HFFc6 (cell line): ENCODE results near the gene FAM171A1. TPM values are rescaled to one million over a fixed set of nuclear protein-coding genes. Genes with fewer than 3 reads are reported as not detected.
"Not testable (repeated sequence)": the region's sequence is repeated elsewhere in the genome, so short reads cannot be mapped to it uniquely, and the experiment has no call there.

Source experiments
- DNase-seq: peaks from one replicate; pipeline ENCODE4 v3.0.0-alpha.2; 2018
- H3K27ac Mint-ChIP-seq: 2 replicates; pipeline ENCODE4 v1.8.0; 2020; ENCODE audit warnings: mild to moderate bottlenecking, mixed read lengths
- H3K27me3 Mint-ChIP-seq: 2 replicates; pipeline ENCODE4 v1.8.0; 2021; ENCODE audit warnings: mild to moderate bottlenecking, moderate library complexity, mixed read lengths; ENCODE audit not compliant: insufficient read depth
- H3K36me3 Mint-ChIP-seq: 2 replicates; pipeline ENCODE4 v1.8.0; 2021; ENCODE audit warnings: low read depth, mixed read lengths
- H3K4me1 Mint-ChIP-seq: 2 replicates; pipeline ENCODE4 v1.8.0; 2020; ENCODE audit warnings: low read depth, mixed read lengths
- H3K4me3 Mint-ChIP-seq: 2 replicates; pipeline ENCODE4 v1.8.0; 2020; ENCODE audit warnings: mild to moderate bottlenecking, moderate library complexity, mixed read lengths
- H3K9me3 Mint-ChIP-seq: 2 replicates; pipeline ENCODE4 v1.8.0; 2020; ENCODE audit warnings: mild to moderate bottlenecking, mixed read lengths
- CTCF ChIP-seq: fragments of 200-600 bp; sonication (generic); IDR thresholded peaks from 2 replicates; pipeline ENCODE4 v1.5.0; 2021; ENCODE audit warnings: antibody characterized with exemption, mild to moderate bottlenecking
- total RNA-seq, 6 experiments: library from RNA; stranded (reverse); fragmentation: NEBNext Ultra II Directional; extraction: Animal tissue kit (Norgen Biotek cat#: 25700); gene quantifications; 2 replicates in 1 of 6; 3 replicates in 5 of 6; pipeline ENCODE4 v1.2.3, GENCODE V29; 2021

The FAM171A1 gene
- total RNA-seq, 6 experiments from 2014 or later, result 33.4 to 60.7 (median 48.6) TPM

GRCh38 chr10:15280974-15281373 lies 90.1 kb downstream of the FAM171A1 start:
- Mint-ChIP-seq H3K36me3 (peaks cover 14% of the 10 kb centered on the region), H3K9me3 (no peaks in the 10 kb centered on the region), H3K4me3 (no peak overlapping the region), H3K27me3 (no peaks in the 10 kb centered on the region), H3K27ac (no peak overlapping the region), H3K4me1 (peaks cover 10% of the 10 kb centered on the region)
- no peak for TF ChIP-seq CTCF
- no peak for DNase-seq

- Mint-ChIP-seq H3K9me3 (no peaks in the 10 kb centered on the region), H3K27me3 (no peaks in the 10 kb centered on the region), H3K4me3 (no peak overlapping the region), H3K27ac (no peak overlapping the region), H3K36me3 (peaks cover 14% of the 10 kb centered on the region), H3K4me1 (peaks cover 10% of the 10 kb centered on the region)
- DNase-seq, result no peak
- no peak for TF ChIP-seq CTCF
These were observed 90.6 kb downstream of the FAM171A1 start for GRCh38 chr10:15280462-15280861.

- H3K4me1 Mint-ChIP-seq, result peaks cover 10% of the 10 kb centered on the region
- H3K27ac Mint-ChIP-seq, result no peak overlapping the region
- TF ChIP-seq CTCF, result no peak
- H3K27me3 Mint-ChIP-seq, result no peaks in the 10 kb centered on the region
- H3K9me3 Mint-ChIP-seq, result peaks cover 5% of the 10 kb centered on the region; the same call in 1 of the 2 replicates
- H3K36me3 Mint-ChIP-seq, result peaks cover 21% of the 10 kb centered on the region
- DNase-seq, result no peak
- no peak overlapping the region for H3K4me3 Mint-ChIP-seq
These were observed 91.9 kb downstream of the FAM171A1 start for GRCh38 chr10:15279236-15279635.

GRCh38 chr10:15278786-15279185 lies 92.3 kb downstream of the FAM171A1 start:
- H3K4me3 Mint-ChIP-seq, result no peak overlapping the region

GRCh38 chr10:15276039-15276438 lies 95.0 kb downstream of the FAM171A1 start:
- not testable (repeated sequence) for H3K4me3 Mint-ChIP-seq, H3K27ac Mint-ChIP-seq, H3K27me3 Mint-ChIP-seq, DNase-seq, H3K4me1 Mint-ChIP-seq, H3K9me3 Mint-ChIP-seq
- H3K36me3 Mint-ChIP-seq, result peaks cover 27% of the 10 kb centered on the region

More at GRCh38 chr10:15278786-15279185, 92.3 kb downstream of the FAM171A1 start:
- H3K27ac Mint-ChIP-seq, result no peak overlapping the region
- H3K4me1 Mint-ChIP-seq, result peaks cover 10% of the 10 kb centered on the region
- H3K36me3 Mint-ChIP-seq, result peaks cover 25% of the 10 kb centered on the region
- no peak for DNase-seq
- H3K27me3 Mint-ChIP-seq, result no peaks in the 10 kb centered on the region
- H3K9me3 Mint-ChIP-seq, result peaks cover 7% of the 10 kb centered on the region; the same call in 1 of the 2 replicates
- TF ChIP-seq CTCF, result no peak

- H3K27me3 Mint-ChIP-seq, DNase-seq, H3K9me3 Mint-ChIP-seq, H3K4me3 Mint-ChIP-seq, H3K27ac Mint-ChIP-seq, H3K4me1 Mint-ChIP-seq: not testable (repeated sequence)
- peaks cover 34% of the 10 kb centered on the region for H3K36me3 Mint-ChIP-seq
These were observed 101.3 kb downstream of the FAM171A1 start for GRCh38 chr10:15269838-15270237.

- DNase-seq, result no peak
- no peaks in the 10 kb centered on the region for H3K4me1 Mint-ChIP-seq
- H3K4me3 Mint-ChIP-seq, result no peak overlapping the region
- H3K36me3 Mint-ChIP-seq, result peaks cover 21% of the 10 kb centered on the region
- peak; percentile 37 for TF ChIP-seq CTCF
- no peaks in the 10 kb centered on the region for H3K9me3 Mint-ChIP-seq
- H3K27me3 Mint-ChIP-seq, result no peaks in the 10 kb centered on the region; the same call in 1 of the 2 replicates
- H3K27ac Mint-ChIP-seq, result no peak overlapping the region
These were observed 103.6 kb downstream of the FAM171A1 start for GRCh38 chr10:15267496-15267895.
